ENCODE measurements around the gene SPATA21.
"Not testable (repeated sequence)": the region's sequence is repeated elsewhere in the genome, so short reads cannot be mapped to it uniquely, and the experiment has no call there.

SPATA21 gene

GRCh38 chr1:16454909-16455308 lies 17.7 kb upstream of the SPATA21 start:
- not testable (repeated sequence) for H3K4me3 ChIP-seq (ENCODE audit: low read length); DNase-seq (ENCODE audit: low read depth, low spot score)

GRCh38 chr1:16451841-16452528 lies 14.8 kb upstream of the SPATA21 start:
- H3K4me3 ChIP-seq (ENCODE audit: low read length): no peak overlapping the region
- no peak for DNase-seq (ENCODE audit: low read depth, low spot score)

- no peak overlapping the region for H3K4me3 ChIP-seq (ENCODE audit: low read length)
- no peak for DNase-seq (ENCODE audit: low read depth, low spot score)
These were observed 13.7 kb upstream of the SPATA21 start for GRCh38 chr1:16450863-16451481.

GRCh38 chr1:16449666-16450065 lies 12.4 kb upstream of the SPATA21 start:
- no peak for DNase-seq (ENCODE audit: low read depth, low spot score)
- H3K4me3 ChIP-seq (ENCODE audit: low read length): no peak overlapping the region

- no peak overlapping the region for H3K4me3 ChIP-seq (ENCODE audit: low read length)
- DNase-seq (ENCODE audit: low read depth, low spot score): no peak
These were observed 11.8 kb upstream of the SPATA21 start for GRCh38 chr1:16449065-16449464.

- H3K4me3 ChIP-seq (ENCODE audit: low read length): no peak overlapping the region
- no peak for DNase-seq (ENCODE audit: low read depth, low spot score)
These were observed 10.4 kb upstream of the SPATA21 start for GRCh38 chr1:16447641-16448040.

- no peak overlapping the region for H3K4me3 ChIP-seq (ENCODE audit: low read length)
- no peak for DNase-seq (ENCODE audit: low read depth, low spot score)
These were observed 8.9 kb upstream of the SPATA21 start for GRCh38 chr1:16446116-16446515.

- no peak overlapping the region for H3K4me3 ChIP-seq (ENCODE audit: low read length)
- DNase-seq (ENCODE audit: low read depth, low spot score): no peak
These were observed 7.8 kb upstream of the SPATA21 start for GRCh38 chr1:16445052-16445451.

GRCh38 chr1:16443975-16444770 lies 6.9 kb upstream of the SPATA21 start:
- H3K4me3 ChIP-seq (ENCODE audit: low read length): no peak overlapping the region
- DNase-seq (ENCODE audit: low read depth, low spot score): no peak

- H3K4me3 ChIP-seq (ENCODE audit: low read length): no peak overlapping the region
- no peak for DNase-seq (ENCODE audit: low read depth, low spot score)
These were observed 5.7 kb upstream of the SPATA21 start for GRCh38 chr1:16442941-16443340.

GRCh38 chr1:16442265-16442664 lies 5.0 kb upstream of the SPATA21 start:
- no peak overlapping the region for H3K4me3 ChIP-seq (ENCODE audit: low read length)
- no peak for DNase-seq (ENCODE audit: low read depth, low spot score)

GRCh38 chr1:16441282-16441665 lies 4.0 kb upstream of the SPATA21 start:
- peak overlapping the region; percentile 99 for H3K4me3 ChIP-seq (ENCODE audit: low read length)
- peak; percentile 17 for DNase-seq (ENCODE audit: low read depth, low spot score)

- H3K4me3 ChIP-seq (ENCODE audit: low read length): peak within 1 kb of the TSS; percentile 99
- DNase-seq (ENCODE audit: low read depth, low spot score): peak; percentile 90
These were observed 3.5 kb upstream of the SPATA21 start, which contains the start of gene NECAP2 for GRCh38 chr1:16440470-16441281. Gene NECAP2 (plus strand): TSS chr1:16440724. CDS start chr1:16440762, 38 bp downstream.

GRCh38 chr1:16440131-16440469 lies 2.9 kb upstream of the SPATA21 start:
- peak; percentile 12 for DNase-seq (ENCODE audit: low read depth, low spot score)
- H3K4me3 ChIP-seq (ENCODE audit: low read length): peak overlapping the region; percentile 99

- DNase-seq (ENCODE audit: low read depth, low spot score): no peak
- H3K4me3 ChIP-seq (ENCODE audit: low read length): no peak overlapping the region
These were observed 1.7 kb upstream of the SPATA21 start for GRCh38 chr1:16438924-16439323.

GRCh38 chr1:16438516-16438915 lies 1.3 kb upstream of the SPATA21 start:
- no peak overlapping the region for H3K4me3 ChIP-seq (ENCODE audit: low read length)
- DNase-seq (ENCODE audit: low read depth, low spot score): no peak

GRCh38 chr1:16434501-16434900 lies 2.7 kb downstream of the SPATA21 start:
- no peak overlapping the region for H3K4me3 ChIP-seq (ENCODE audit: low read length)
- DNase-seq (ENCODE audit: low read depth, low spot score): no peak

GRCh38 chr1:16434007-16434406 lies 3.2 kb downstream of the SPATA21 start:
- no peak for DNase-seq (ENCODE audit: low read depth, low spot score)
- no peak overlapping the region for H3K4me3 ChIP-seq (ENCODE audit: low read length)

GRCh38 chr1:16433030-16433429 lies 4.2 kb downstream of the SPATA21 start:
- H3K4me3 ChIP-seq (ENCODE audit: low read length): no peak overlapping the region
- DNase-seq (ENCODE audit: low read depth, low spot score): no peak
